Keratinocyte (primary cell): ENCODE results near the gene OBSCN. TPM values are rescaled to one million over a fixed set of nuclear protein-coding genes. Genes with fewer than 3 reads are reported as not detected.

Source experiments
- DNase-seq: peaks from one replicate; pipeline ENCODE4 v3.0.0-alpha.2; 2011; ENCODE audit warnings: low read depth, missing footprints, low spot score
- FAIRE-seq: peaks from 2 replicates; lab custom pipeline; 2011; peaks lifted over from hg19 to GRCh38; lab: Jason Lieb, UNC
- H2AFZ ChIP-seq: 2 replicates; pipeline ENCODE4 v1.6.0; 2012; ENCODE audit warnings: low read length, control low read depth, inconsistent platforms; ENCODE audit not compliant: control insufficient read depth
- H3K27ac ChIP-seq: 2 replicates; pipeline ENCODE4 v1.5.1; 2011; ENCODE audit warnings: low read length; ENCODE audit not compliant: control insufficient read depth, insufficient read depth
- H3K27me3 ChIP-seq: 3 replicates; pipeline ENCODE4 v1.6.0; 2011; ENCODE audit warnings: low read length; ENCODE audit not compliant: control insufficient read depth, insufficient read depth; ENCODE audit errors: extremely low read depth
- H3K36me3 ChIP-seq, 2 experiments: 2 replicates in 1 of 2; 3 replicates in 1 of 2; pipeline ENCODE4 v1.5.1; 2011; ENCODE audit warnings: low read length in 2 of 2, mild to moderate bottlenecking in 1 of 2; ENCODE audit not compliant: control insufficient read depth in 2 of 2, insufficient read depth in 2 of 2; ENCODE audit errors: extremely low read depth in 1 of 2
- H3K4me1 ChIP-seq: 3 replicates; pipeline ENCODE4 v1.5.1; 2011; ENCODE audit warnings: low read length; ENCODE audit not compliant: control insufficient read depth, insufficient read depth; ENCODE audit errors: extremely low read depth
- H3K4me2 ChIP-seq: 3 replicates; pipeline ENCODE4 v1.6.0; 2011; ENCODE audit warnings: low read depth, low read length; ENCODE audit not compliant: control insufficient read depth, insufficient read depth; ENCODE audit errors: extremely low read depth
- H3K4me3 ChIP-seq, 3 experiments: fragments of 200-600 bp in 1 of 3; sonication (generic) in 1 of 3; 2 replicates in 2 of 3; 3 replicates in 1 of 3; pipeline ENCODE4 v1.5.1; 2011 to 2016; ENCODE audit warnings: low read length in 3 of 3, mild to moderate bottlenecking in 3 of 3, control low read depth in 2 of 3, inconsistent platforms in 1 of 3, low read depth in 1 of 3, mixed read lengths in 1 of 3, mixed run types in 1 of 3, moderate library complexity in 1 of 3; ENCODE audit not compliant: control insufficient read depth in 2 of 3, insufficient read depth in 2 of 3; ENCODE audit errors: extremely low read depth in 1 of 3
- H3K79me2 ChIP-seq: 2 replicates; pipeline ENCODE4 v1.6.0; 2012; ENCODE audit warnings: low read length; ENCODE audit not compliant: control insufficient read depth, insufficient read depth
- H3K9ac ChIP-seq: 3 replicates; pipeline ENCODE4 v1.6.0; 2011; ENCODE audit warnings: low read length; ENCODE audit not compliant: control insufficient read depth, insufficient read depth; ENCODE audit errors: extremely low read depth
- H3K9me1 ChIP-seq: 3 replicates; pipeline ENCODE4 v1.6.0; 2011; ENCODE audit warnings: low read length; ENCODE audit not compliant: control insufficient read depth, insufficient read depth; ENCODE audit errors: extremely low read depth
- H3K9me3 ChIP-seq: 2 replicates; pipeline ENCODE4 v1.5.1; 2012; ENCODE audit warnings: low read depth, low read length; ENCODE audit not compliant: control insufficient read depth
- H4K20me1 ChIP-seq: 3 replicates; pipeline ENCODE4 v1.6.0; 2011; ENCODE audit warnings: low read length; ENCODE audit not compliant: control insufficient read depth, insufficient read depth; ENCODE audit errors: extremely low read depth
- EZH2 ChIP-seq: IDR thresholded peaks from one replicate; pipeline ENCODE4 v1.6.1; 2012; ENCODE audit warnings: inconsistent platforms, mild to moderate bottlenecking, low read length, moderate library complexity
- dilution Hi-C: fragments of 300-500 bp; cut with MboI; formaldehyde crosslinking; loops from one replicate; pipeline ENCODE4 v1.7.0; 2020; ENCODE audit warnings: low sequenced_read_pairs; ENCODE audit not compliant: extremely low pct_ligation_motif_present
- polyA plus RNA-seq, 5 experiments: library from polyadenylated mRNA; depleted of rRNA in 3 of 5; stranded (reverse) in 3 of 5; stranded (forward) in 1 of 5; unstranded in 1 of 5; fragments of >200 nt; gene quantifications; 1 replicate in 1 of 5; 2 replicates in 3 of 5; 3 replicates in 1 of 5; pipeline versions ENCODE4 v1.2.1 to v1.2.3, GENCODE V29; 2011 to 2012; ENCODE audit warnings: missing spikeins in 2 of 5, low read depth in 1 of 5, low replicate concordance in 1 of 5
- TF ChIP-seq, protein P1 (sequence below), 3 experiments: IDR thresholded peaks in 1 of 3; conservative IDR thresholded peaks in 1 of 3; optimal IDR thresholded peaks in 1 of 3; 2 replicates in 2 of 3; 3 replicates in 1 of 3; pipeline versions ENCODE3 to v1.5.1; 2011; ENCODE audit warnings: low read length in 3 of 3, mild to moderate bottlenecking in 3 of 3, moderate library complexity in 2 of 3, control low read depth in 1 of 3, inconsistent platforms in 1 of 3; ENCODE audit not compliant: insufficient read depth in 2 of 3; ENCODE audit errors: extremely low read depth in 1 of 3

Gene OBSCN
- polyA plus RNA-seq, 1 donor (not counting 4 experiments of a cell fraction or from before 2014, with no cell fraction given), result 1.8 TPM

- H3K79me2 ChIP-seq, result no peaks in the 10 kb centered on the region
- no peaks in the 10 kb centered on the region for H4K20me1 ChIP-seq
- no peaks in the 10 kb centered on the region for H3K9me1 ChIP-seq
- no peak overlapping the region for H3K4me2 ChIP-seq
- H3K4me3 ChIP-seq, result no peak overlapping the region
- FAIRE-seq (no peak), DNase-seq (no peak)
- dilution Hi-C loops, result no loop called here
- no peak overlapping the region for H3K27ac ChIP-seq
- TF ChIP-seq, protein P1, sequence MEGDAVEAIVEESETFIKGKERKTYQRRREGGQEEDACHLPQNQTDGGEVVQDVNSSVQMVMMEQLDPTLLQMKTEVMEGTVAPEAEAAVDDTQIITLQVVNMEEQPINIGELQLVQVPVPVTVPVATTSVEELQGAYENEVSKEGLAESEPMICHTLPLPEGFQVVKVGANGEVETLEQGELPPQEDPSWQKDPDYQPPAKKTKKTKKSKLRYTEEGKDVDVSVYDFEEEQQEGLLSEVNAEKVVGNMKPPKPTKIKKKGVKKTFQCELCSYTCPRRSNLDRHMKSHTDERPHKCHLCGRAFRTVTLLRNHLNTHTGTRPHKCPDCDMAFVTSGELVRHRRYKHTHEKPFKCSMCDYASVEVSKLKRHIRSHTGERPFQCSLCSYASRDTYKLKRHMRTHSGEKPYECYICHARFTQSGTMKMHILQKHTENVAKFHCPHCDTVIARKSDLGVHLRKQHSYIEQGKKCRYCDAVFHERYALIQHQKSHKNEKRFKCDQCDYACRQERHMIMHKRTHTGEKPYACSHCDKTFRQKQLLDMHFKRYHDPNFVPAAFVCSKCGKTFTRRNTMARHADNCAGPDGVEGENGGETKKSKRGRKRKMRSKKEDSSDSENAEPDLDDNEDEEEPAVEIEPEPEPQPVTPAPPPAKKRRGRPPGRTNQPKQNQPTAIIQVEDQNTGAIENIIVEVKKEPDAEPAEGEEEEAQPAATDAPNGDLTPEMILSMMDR (optimal IDR thresholded peaks at IDR 0.05 in 1 of 3, IDR thresholded peaks at IDR 0.05 in 1 of 3, conservative IDR thresholded peaks at IDR 0.05 in 1 of 3; ENCODE audit: extremely low read depth in 1 of 3, insufficient read depth in 2 of 3, low read length in 3 of 3), result no peak
- TF ChIP-seq EZH2, result no peak
- H3K9me3 ChIP-seq, result no peaks in the 10 kb centered on the region
- H3K27me3 ChIP-seq, result no peaks in the 10 kb centered on the region
- H2AFZ ChIP-seq, result no peak overlapping the region
- H3K4me1 ChIP-seq, result no peaks in the 10 kb centered on the region
- H3K36me3 ChIP-seq, result peaks cover 0 to 2% of the 10 kb centered on the region in 2 experiments
- no peak overlapping the region for H3K9ac ChIP-seq
Observed at GRCh38 chr1:228335406-228336307, 127.8 kb downstream of the OBSCN start.

DNA sequence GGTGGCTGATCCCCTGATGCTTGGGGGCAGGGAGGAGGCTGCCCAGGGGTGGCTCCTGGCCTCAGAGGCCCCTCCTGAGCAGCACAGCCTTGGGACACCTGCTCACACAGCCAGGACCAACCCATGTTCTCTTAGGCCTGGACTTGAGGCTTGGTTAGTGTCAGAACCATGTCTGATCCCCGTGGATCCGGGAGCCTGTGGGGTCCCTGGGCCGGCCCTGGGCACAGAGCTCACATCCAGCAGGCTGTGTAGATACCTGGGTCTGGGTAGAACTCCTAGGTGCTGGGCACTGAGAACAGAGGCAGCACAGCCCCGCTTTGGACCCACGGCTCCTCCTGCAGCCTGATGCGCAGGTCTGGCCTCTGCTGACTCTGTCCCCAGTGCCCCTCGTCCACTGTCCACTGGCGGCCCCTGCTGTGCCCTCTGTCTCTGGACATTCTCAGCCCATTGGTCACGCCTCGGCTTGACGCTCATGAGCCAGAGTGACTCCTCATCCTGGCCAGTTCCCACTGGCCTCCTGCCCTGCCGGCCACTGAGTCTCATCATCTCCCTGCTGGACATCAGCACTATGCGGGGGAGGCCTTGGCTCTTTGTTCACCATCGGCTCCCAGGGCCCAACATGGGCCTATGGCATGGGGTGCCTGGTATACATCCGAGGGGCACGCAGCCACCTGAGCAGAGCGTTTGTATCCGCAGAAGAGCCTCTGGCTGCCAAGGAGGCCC lies 128.6 kb downstream of the OBSCN start:
- DNase-seq (no peak), FAIRE-seq (no peak)
- Histone ChIP-seq H3K9me3 (no peaks in the 10 kb centered on the region), H3K4me2 (no peak overlapping the region), H3K36me3 (peaks cover 0 to 2% of the 10 kb centered on the region in 2 experiments), H3K4me3 (no peak overlapping the region), H3K79me2 (no peaks in the 10 kb centered on the region), H3K9me1 (no peaks in the 10 kb centered on the region), H2AFZ (no peak overlapping the region), H3K27me3 (no peaks in the 10 kb centered on the region), H4K20me1 (no peaks in the 10 kb centered on the region), H3K4me1 (no peaks in the 10 kb centered on the region), H3K27ac (no peak overlapping the region), H3K9ac (no peak overlapping the region)
- TF ChIP-seq, protein P1 (optimal IDR thresholded peaks at IDR 0.05 in 1 of 3, IDR thresholded peaks at IDR 0.05 in 1 of 3, conservative IDR thresholded peaks at IDR 0.05 in 1 of 3; ENCODE audit: extremely low read depth in 1 of 3, insufficient read depth in 2 of 3, low read length in 3 of 3), result no peak
- no peak for TF ChIP-seq EZH2
- dilution Hi-C loops, result no loop called here
